HG03159 (cell line): Measurements from ENCODE around the gene SLC37A1.

ENCODE experiments used
- ATAC-seq: cut with Tn5 transposase; IDR thresholded peaks from one replicate; pipeline ENCODE4 v1.9.1; 2021; ENCODE audit warnings: mild to moderate bottlenecking, moderate library complexity; ENCODE audit not compliant: unreplicated experiment

SLC37A1 gene

DNA sequence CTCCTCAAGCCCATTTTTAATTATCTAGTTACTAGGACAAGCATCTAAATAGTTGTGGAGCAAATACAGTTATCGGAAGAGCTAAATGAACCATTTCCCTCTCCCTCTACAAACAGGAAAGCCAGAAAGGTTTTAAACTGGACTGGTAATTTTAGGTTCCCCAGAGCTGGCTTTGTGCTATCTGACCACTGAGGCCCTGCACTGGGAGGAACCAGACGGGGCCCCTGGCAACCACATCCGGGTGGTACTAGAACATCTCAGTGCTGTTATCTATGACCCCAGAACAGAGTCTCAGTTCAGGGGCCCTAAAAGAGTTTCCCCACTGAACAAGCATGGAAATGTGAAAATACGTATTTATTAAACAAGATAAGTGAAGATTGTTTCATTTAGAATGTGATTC is 9.9 kb upstream of the SLC37A1 start:
- no peak for ATAC-seq

- peak; percentile 82 for ATAC-seq
Observed at GRCh38 chr21:42505090-42505726, 8.4 kb upstream of the SLC37A1 start.

- ATAC-seq: no peak
Observed at GRCh38 chr21:42507418-42507817, 6.2 kb upstream of the SLC37A1 start.

- no peak for ATAC-seq
Observed at GRCh38 chr21:42508371-42508770, 5.3 kb upstream of the SLC37A1 start.

GRCh38 chr21:42509244-42509643 is 4.4 kb upstream of the SLC37A1 start:
- ATAC-seq: no peak

- ATAC-seq: no peak
Observed at GRCh38 chr21:42512346-42513034, 1.2 kb upstream of the SLC37A1 start.

DNA sequence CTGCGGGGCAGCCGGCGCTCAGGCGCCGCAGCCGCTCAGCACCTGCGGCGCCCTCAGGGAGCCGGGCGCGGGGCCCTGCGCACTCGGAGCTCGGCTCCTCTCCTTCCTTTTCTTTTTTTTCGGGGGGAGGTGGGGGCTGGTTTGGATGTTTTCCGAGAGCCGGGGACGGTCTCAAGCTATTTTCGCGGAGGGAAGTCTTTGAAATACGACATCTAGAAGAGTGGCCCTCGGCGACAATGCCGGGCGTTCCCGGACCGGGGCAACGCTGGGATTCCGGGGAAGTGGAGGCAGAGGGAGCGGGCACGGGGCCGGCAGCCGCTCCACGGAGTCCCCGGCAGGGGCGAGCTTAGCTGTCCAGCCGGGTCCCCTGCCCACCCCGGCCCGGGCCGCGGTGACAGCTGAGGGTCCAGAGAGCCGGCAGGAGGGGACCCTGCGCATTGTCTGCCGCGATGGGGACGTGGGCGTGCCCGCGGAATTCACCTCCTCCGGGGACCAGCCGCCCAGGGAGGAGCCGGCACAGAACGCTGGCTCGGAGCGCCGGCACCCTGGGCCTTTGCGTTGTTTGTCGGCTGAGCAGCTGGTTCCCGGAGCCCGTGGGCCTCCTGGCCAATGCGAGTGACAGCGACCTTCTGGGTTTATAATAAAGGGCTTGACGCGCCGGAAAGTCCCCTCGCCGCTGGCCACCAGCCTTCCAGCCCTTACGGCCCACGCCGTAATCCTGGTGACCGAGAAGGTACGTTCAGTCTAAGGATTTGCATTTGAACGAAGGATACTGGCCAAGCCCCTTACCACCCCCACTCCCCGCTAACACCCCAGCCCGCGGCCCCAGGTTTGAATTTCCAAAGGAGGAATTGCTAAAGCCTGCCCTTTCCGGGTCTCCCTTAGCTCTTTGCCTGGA is 582 bp downstream of the SLC37A1 start:
- peak; percentile 46 for ATAC-seq

GRCh38 chr21:42514883-42515228 is 1.2 kb downstream of the SLC37A1 start:
- ATAC-seq: no peak

GRCh38 chr21:42515708-42516502 is 2.3 kb downstream of the SLC37A1 start:
- no peak for ATAC-seq

- ATAC-seq: no peak
Observed at GRCh38 chr21:42518215-42518614, 4.6 kb downstream of the SLC37A1 start.

GRCh38 chr21:42518626-42519025 is 5.0 kb downstream of the SLC37A1 start:
- no peak for ATAC-seq

GRCh38 chr21:42520628-42521253 is 7.1 kb downstream of the SLC37A1 start:
- no peak for ATAC-seq

GRCh38 chr21:42521384-42521783 is 7.7 kb downstream of the SLC37A1 start:
- ATAC-seq: no peak

DNA sequence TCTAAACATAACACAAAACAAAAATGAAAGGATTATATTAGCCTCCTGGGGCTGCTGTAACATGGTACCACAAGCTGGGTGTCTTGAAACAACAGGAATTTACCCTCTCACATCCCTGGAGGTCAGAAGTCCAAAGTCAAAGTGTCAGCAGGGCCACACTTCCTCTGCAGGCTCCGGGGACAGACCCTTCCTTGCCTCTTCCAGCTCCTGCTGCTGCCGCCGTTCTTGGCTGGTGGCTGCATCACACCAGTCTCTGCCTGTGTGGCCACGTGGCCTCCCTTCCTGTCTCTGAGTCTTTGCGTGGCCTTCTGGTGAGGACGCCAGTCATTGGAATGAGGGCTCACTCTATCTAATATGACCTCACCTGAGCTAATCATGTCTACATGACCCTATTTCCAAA is 8.2 kb downstream of the SLC37A1 start:
- no peak for ATAC-seq

DNA sequence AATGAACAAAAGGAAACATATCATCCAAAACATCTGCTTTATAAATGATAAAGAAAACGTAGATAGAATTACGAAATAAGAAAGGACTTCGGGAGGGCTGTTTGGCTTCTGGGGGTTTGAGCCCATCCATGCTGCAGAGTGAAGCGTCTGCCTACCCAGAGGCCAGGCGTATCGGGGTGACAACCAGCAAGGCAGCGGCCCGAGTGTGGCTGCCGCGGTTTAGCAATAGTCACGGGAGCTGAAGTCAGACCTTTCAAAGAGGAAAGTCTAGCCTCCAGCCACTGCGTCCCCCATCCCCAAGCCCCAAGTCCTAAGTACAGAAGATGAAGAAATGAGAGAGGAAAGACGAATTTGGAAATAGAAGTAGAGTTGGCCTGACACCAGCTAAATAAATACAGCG is 8.6 kb downstream of the SLC37A1 start:
- ATAC-seq: no peak

GRCh38 chr21:42522771-42523170 is 9.1 kb downstream of the SLC37A1 start:
- ATAC-seq: no peak

DNA sequence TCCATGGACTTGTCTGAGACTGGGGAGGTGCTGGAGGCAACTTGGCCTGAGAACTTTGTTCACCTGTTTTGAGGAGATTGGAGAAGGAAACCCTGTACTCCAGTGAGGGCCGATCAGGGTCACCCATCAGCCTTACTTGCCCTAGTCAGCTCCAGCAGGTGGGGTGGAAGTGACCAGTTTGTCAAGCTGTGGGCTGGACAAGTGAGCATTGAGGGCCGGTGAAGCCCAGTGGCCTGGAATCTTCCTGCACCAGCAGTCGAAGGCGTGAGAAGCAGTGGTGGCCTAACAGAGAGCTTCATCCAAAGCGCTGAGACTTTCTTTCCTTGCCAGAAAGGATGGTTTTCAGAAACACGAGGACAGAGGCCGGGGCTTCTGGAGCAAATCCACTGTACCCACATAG is 9.6 kb downstream of the SLC37A1 start:
- ATAC-seq: no peak

DNA sequence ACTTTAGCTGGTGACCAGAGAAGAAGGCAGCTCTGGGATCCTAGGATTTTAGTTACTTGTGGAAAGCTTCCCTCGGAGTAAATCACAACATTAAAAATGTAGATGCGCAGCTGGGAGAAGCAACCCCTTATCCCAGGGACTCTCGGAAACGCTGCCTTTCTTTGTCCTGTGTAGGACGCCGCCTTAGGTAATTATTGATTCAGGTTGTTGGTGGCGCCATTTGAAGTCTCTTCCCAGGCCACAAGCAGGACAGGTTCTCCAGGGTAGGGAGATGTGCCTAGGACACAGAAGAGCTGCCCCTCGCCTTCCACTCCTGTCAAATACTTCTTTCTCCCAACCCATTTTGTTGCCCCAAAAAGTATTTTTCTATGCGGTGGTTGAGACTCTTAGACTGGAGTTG is 10.3 kb downstream of the SLC37A1 start:
- no peak for ATAC-seq

DNA sequence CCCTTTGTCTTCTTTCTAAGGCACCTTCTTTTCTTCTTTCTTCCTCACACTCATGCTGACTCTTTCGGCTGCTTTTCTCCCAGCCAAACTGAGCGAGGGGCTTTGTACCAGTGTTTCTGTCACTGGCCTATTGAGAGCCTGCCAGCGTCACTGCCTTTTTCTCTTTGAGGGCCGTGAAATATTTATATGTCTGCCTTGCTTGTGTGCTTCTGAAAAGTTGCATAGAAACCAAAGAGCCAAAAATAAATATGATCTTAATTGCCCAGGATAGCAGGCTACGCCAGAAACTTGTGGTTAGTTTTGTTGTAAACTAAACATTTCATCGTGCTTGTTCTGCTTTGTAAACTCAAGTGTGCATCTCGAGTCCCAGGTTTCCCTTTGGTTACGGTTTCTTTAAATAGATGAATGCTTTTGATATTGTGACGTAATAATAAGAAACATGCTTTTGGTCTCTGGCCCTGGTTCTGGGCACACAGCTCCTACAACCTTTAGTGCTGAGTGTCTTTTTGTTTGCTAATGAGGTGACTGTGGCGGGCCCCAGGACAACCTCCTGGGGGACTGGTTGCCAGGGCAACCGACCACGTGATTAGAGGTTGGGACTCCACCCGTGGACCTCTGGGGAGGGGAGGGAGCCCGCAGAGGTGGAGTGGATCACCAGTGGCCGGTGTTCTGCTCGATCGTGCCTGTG is 10.8 kb downstream of the SLC37A1 start:
- peak; percentile 74 for ATAC-seq

DNA sequence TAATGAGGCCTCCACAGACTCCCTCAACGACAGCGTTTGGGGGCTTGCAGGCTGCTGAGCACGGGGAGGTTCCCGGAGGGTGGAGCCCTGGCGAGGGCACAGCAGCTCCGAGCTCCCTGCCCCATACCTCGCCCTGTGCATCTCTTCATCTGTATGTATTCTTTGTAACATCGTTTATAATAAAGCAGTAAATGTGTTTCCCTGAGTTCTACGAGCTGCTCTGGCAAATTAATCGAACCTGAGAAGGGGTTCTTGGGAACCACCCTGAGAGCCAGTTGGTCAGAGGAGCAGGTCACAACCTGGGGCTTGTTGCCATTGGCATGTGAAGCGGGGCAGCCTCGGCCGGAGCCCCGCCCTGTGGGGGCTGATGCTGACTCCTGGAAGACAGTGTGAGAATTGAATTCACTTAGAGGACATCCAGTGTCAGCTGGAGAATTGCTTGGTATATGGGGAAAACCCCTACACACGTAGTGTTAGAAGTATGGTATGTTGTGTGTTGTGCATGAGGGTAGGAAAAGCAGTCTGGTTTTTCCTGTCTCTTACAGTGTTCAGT is 11.5 kb downstream of the SLC37A1 start:
- no peak for ATAC-seq
